ENCODE measurements around the gene CRYBG1.

The CRYBG1 gene

GRCh38 chr6:106413016-106413415 lies 52.5 kb downstream of the CRYBG1 start:
- no peak for TF ChIP-seq SPI1 (IDR thresholded peaks at IDR 0.05; ENCODE audit: low read depth, low read length)
- TF ChIP-seq PAX5 (IDR thresholded peaks at IDR 0.05; ENCODE audit: insufficient read depth, low read length, severe bottlenecking) = no peak
- no peak for TF ChIP-seq TAF1 (IDR thresholded peaks at IDR 0.05; ENCODE audit: low read depth, low read length)
- no peak for TF ChIP-seq POU2F2 (IDR thresholded peaks at IDR 0.05; ENCODE audit: low read depth, low read length)
- TF ChIP-seq POLR2A (IDR thresholded peaks at IDR 0.05; ENCODE audit: low read depth, low read length) = no peak
- no peak for TF ChIP-seq POLR2AphosphoS5 (IDR thresholded peaks at IDR 0.05; ENCODE audit: low read depth, low read length)
- no peak for FAIRE-seq

GRCh38 chr6:106413722-106414121 lies 53.2 kb downstream of the CRYBG1 start:
- no peak for DNase-seq (ENCODE audit: insufficient read length, low spot score)
- FAIRE-seq = no peak
- no peak for TF ChIP-seq PAX5 (IDR thresholded peaks at IDR 0.05; ENCODE audit: insufficient read depth, low read length, severe bottlenecking)
- no peak for TF ChIP-seq TAF1 (IDR thresholded peaks at IDR 0.05; ENCODE audit: low read depth, low read length)
- no peak for TF ChIP-seq POLR2AphosphoS5 (IDR thresholded peaks at IDR 0.05; ENCODE audit: low read depth, low read length)
- TF ChIP-seq POLR2A (IDR thresholded peaks at IDR 0.05; ENCODE audit: low read depth, low read length) = no peak
- TF ChIP-seq SPI1 (IDR thresholded peaks at IDR 0.05; ENCODE audit: low read depth, low read length) = no peak
- no peak for TF ChIP-seq POU2F2 (IDR thresholded peaks at IDR 0.05; ENCODE audit: low read depth, low read length)

More at GRCh38 chr6:106413016-106413415, 52.5 kb downstream of the CRYBG1 start:
- no peak for DNase-seq (ENCODE audit: insufficient read length, low spot score)

DNA sequence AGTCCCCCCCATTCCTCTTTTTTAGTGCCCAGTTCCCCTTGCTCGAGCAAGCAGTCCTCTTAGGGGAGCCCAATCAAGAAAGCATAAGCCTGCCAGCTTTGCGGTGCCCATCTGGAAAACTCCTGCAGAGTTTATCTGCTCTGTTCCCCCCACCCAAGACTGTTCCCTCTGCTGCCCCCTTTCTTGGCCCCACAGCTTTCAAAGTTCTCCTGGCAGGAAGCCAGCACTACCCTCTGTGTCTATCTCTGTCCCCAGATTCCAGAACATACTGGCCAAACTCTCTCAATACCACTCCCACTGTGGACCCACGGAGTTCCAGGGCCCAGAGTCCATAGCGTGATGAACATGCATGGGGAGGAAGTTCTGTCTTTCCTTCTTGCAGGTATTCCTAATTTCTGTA lies 55.4 kb downstream of the CRYBG1 start:
- FAIRE-seq (no peak), DNase-seq (ENCODE audit: insufficient read length, low spot score) (no peak)
- TF ChIP-seq POU2F2 (IDR thresholded peaks at IDR 0.05; ENCODE audit: low read depth, low read length) (no peak), POLR2AphosphoS5 (IDR thresholded peaks at IDR 0.05; ENCODE audit: low read depth, low read length) (no peak), TAF1 (IDR thresholded peaks at IDR 0.05; ENCODE audit: low read depth, low read length) (no peak), SPI1 (IDR thresholded peaks at IDR 0.05; ENCODE audit: low read depth, low read length) (no peak), PAX5 (IDR thresholded peaks at IDR 0.05; ENCODE audit: insufficient read depth, low read length, severe bottlenecking) (no peak), POLR2A (IDR thresholded peaks at IDR 0.05; ENCODE audit: low read depth, low read length) (no peak)

GRCh38 chr6:106417572-106418147 lies 57.1 kb downstream of the CRYBG1 start:
- no peak for FAIRE-seq
- no peak for DNase-seq (ENCODE audit: insufficient read length, low spot score)
- no peak for TF ChIP-seq PAX5 (IDR thresholded peaks at IDR 0.05; ENCODE audit: insufficient read depth, low read length, severe bottlenecking)
- TF ChIP-seq SPI1 (IDR thresholded peaks at IDR 0.05; ENCODE audit: low read depth, low read length) = no peak
- no peak for TF ChIP-seq POLR2A (IDR thresholded peaks at IDR 0.05; ENCODE audit: low read depth, low read length)
- no peak for TF ChIP-seq TAF1 (IDR thresholded peaks at IDR 0.05; ENCODE audit: low read depth, low read length)
- TF ChIP-seq POU2F2 (IDR thresholded peaks at IDR 0.05; ENCODE audit: low read depth, low read length) = no peak
- TF ChIP-seq POLR2AphosphoS5 (IDR thresholded peaks at IDR 0.05; ENCODE audit: low read depth, low read length) = no peak

- FAIRE-seq (no peak), DNase-seq (ENCODE audit: insufficient read length, low spot score) (no peak)
- TF ChIP-seq TAF1 (IDR thresholded peaks at IDR 0.05; ENCODE audit: low read depth, low read length) (no peak), POLR2AphosphoS5 (IDR thresholded peaks at IDR 0.05; ENCODE audit: low read depth, low read length) (no peak), POU2F2 (IDR thresholded peaks at IDR 0.05; ENCODE audit: low read depth, low read length) (no peak), POLR2A (IDR thresholded peaks at IDR 0.05; ENCODE audit: low read depth, low read length) (no peak), SPI1 (IDR thresholded peaks at IDR 0.05; ENCODE audit: low read depth, low read length) (no peak), PAX5 (IDR thresholded peaks at IDR 0.05; ENCODE audit: insufficient read depth, low read length, severe bottlenecking) (no peak)
Measured at GRCh38 chr6:106419900-106420613, 59.5 kb downstream of the CRYBG1 start.

DNA sequence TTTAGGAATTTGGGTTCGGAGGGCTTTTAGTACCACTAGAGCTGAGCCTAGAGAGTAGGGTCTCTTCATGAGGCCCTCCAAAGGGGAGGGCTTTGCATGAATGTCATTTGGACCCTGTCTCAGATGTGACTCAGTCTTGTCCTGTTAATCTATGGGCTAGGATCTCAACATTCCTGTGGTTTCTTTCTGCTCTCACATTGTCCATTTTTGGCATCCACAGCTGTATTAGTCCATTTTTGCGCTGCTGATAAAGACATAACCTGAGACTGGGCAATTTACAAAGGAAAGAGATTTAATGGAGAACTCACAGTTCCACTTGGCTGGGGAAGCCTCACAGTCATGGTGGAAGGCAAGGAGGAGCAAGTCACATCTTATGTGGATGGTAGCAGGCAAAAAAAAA lies 61.0 kb downstream of the CRYBG1 start:
- DNase-seq (ENCODE audit: insufficient read length, low spot score) = no peak
- no peak for FAIRE-seq

DNA sequence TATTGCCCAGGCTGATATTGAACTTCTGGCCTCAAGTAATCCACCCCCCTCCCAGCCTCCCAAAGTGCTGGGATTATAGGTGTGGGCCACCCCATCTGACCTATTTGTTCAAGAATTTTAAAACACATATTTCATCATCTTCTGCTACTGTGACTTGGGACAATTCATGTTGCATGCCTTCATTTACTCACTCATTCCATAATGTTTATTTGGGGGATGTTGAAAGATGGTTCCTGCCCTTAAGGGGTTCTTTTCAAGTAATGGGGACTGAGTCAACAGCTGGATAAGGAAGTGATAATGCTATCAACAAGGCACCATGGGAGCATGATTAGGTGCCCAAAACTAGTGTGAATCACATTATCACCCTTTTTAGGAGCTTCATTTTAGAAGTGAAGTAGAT lies 62.0 kb downstream of the CRYBG1 start:
- no peak for TF ChIP-seq PAX5 (IDR thresholded peaks at IDR 0.05; ENCODE audit: insufficient read depth, low read length, severe bottlenecking)
- no peak for TF ChIP-seq POLR2AphosphoS5 (IDR thresholded peaks at IDR 0.05; ENCODE audit: low read depth, low read length)
- TF ChIP-seq TAF1 (IDR thresholded peaks at IDR 0.05; ENCODE audit: low read depth, low read length) = no peak
- no peak for TF ChIP-seq POLR2A (IDR thresholded peaks at IDR 0.05; ENCODE audit: low read depth, low read length)
- TF ChIP-seq SPI1 (IDR thresholded peaks at IDR 0.05; ENCODE audit: low read depth, low read length) = no peak
- no peak for TF ChIP-seq POU2F2 (IDR thresholded peaks at IDR 0.05; ENCODE audit: low read depth, low read length)
- FAIRE-seq (no peak), DNase-seq (ENCODE audit: insufficient read length, low spot score) (no peak)

More for the DNA sequence above, 61.0 kb downstream of the CRYBG1 start:
- no peak for TF ChIP-seq POU2F2 (IDR thresholded peaks at IDR 0.05; ENCODE audit: low read depth, low read length)
- TF ChIP-seq PAX5 (IDR thresholded peaks at IDR 0.05; ENCODE audit: insufficient read depth, low read length, severe bottlenecking) = no peak
- no peak for TF ChIP-seq POLR2AphosphoS5 (IDR thresholded peaks at IDR 0.05; ENCODE audit: low read depth, low read length)
- no peak for TF ChIP-seq POLR2A (IDR thresholded peaks at IDR 0.05; ENCODE audit: low read depth, low read length)
- no peak for TF ChIP-seq TAF1 (IDR thresholded peaks at IDR 0.05; ENCODE audit: low read depth, low read length)
- TF ChIP-seq SPI1 (IDR thresholded peaks at IDR 0.05; ENCODE audit: low read depth, low read length) = no peak

GRCh38 chr6:106425382-106425781 lies 64.9 kb downstream of the CRYBG1 start:
- DNase-seq (ENCODE audit: insufficient read length, low spot score) (no peak), FAIRE-seq (no peak)
- no peak for TF ChIP-seq POLR2A (IDR thresholded peaks at IDR 0.05; ENCODE audit: low read depth, low read length)
- no peak for TF ChIP-seq TAF1 (IDR thresholded peaks at IDR 0.05; ENCODE audit: low read depth, low read length)
- no peak for TF ChIP-seq POLR2AphosphoS5 (IDR thresholded peaks at IDR 0.05; ENCODE audit: low read depth, low read length)
- TF ChIP-seq POU2F2 (IDR thresholded peaks at IDR 0.05; ENCODE audit: low read depth, low read length) = no peak
- no peak for TF ChIP-seq SPI1 (IDR thresholded peaks at IDR 0.05; ENCODE audit: low read depth, low read length)
- TF ChIP-seq PAX5 (IDR thresholded peaks at IDR 0.05; ENCODE audit: insufficient read depth, low read length, severe bottlenecking) = no peak

DNA sequence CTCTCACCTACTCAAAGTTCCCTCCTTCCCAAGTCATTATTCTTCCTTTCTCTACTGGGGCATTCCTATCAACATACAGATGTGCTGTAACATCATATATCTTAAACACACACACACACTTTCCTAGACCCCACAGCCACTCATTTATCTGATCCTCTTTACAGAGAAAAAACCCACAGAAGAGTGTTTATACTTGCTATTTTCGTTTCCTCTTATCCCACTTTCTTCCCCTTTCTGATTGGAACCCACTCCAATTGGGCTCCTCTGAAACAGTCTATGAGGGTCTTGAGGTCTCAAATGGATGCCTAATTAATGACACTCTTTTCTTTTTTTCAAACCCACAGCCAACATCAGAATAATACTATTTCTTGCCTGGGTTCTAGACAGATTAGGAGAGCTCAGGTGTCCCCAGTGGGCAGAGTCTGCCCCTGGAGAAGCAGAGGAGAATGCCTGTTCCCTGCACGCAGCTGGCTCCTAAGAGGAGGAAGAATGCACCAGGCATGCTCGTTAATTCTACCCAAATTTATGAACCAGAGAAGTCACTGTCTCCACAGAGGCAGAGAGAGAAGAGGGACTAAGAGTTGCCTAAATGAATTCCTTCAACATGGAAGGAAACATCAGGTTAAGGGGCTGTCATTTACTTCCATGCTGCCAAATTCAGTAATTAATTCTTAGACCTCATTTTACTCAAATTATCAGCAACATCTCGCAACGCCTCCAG lies 65.9 kb downstream of the CRYBG1 start:
- FAIRE-seq = no peak
- DNase-seq (ENCODE audit: insufficient read length, low spot score) = no peak
- TF ChIP-seq POLR2A (IDR thresholded peaks at IDR 0.05; ENCODE audit: low read depth, low read length) = no peak
- no peak for TF ChIP-seq PAX5 (IDR thresholded peaks at IDR 0.05; ENCODE audit: insufficient read depth, low read length, severe bottlenecking)
- TF ChIP-seq POLR2AphosphoS5 (IDR thresholded peaks at IDR 0.05; ENCODE audit: low read depth, low read length) = no peak
- no peak for TF ChIP-seq SPI1 (IDR thresholded peaks at IDR 0.05; ENCODE audit: low read depth, low read length)
- no peak for TF ChIP-seq POU2F2 (IDR thresholded peaks at IDR 0.05; ENCODE audit: low read depth, low read length)
- no peak for TF ChIP-seq TAF1 (IDR thresholded peaks at IDR 0.05; ENCODE audit: low read depth, low read length)
